ENCODE results near the gene MCTP1.

MCTP1 gene

GRCh38 chr5:94736498-94736897 is 548.4 kb downstream of the MCTP1 start:
- TF ChIP-seq ZFX (IDR thresholded peaks at IDR 0.05; ENCODE audit: borderline replicate concordance), result no peak
- TF ChIP-seq, protein P1, sequence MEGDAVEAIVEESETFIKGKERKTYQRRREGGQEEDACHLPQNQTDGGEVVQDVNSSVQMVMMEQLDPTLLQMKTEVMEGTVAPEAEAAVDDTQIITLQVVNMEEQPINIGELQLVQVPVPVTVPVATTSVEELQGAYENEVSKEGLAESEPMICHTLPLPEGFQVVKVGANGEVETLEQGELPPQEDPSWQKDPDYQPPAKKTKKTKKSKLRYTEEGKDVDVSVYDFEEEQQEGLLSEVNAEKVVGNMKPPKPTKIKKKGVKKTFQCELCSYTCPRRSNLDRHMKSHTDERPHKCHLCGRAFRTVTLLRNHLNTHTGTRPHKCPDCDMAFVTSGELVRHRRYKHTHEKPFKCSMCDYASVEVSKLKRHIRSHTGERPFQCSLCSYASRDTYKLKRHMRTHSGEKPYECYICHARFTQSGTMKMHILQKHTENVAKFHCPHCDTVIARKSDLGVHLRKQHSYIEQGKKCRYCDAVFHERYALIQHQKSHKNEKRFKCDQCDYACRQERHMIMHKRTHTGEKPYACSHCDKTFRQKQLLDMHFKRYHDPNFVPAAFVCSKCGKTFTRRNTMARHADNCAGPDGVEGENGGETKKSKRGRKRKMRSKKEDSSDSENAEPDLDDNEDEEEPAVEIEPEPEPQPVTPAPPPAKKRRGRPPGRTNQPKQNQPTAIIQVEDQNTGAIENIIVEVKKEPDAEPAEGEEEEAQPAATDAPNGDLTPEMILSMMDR (IDR thresholded peaks at IDR 0.05), result no peak
- H3K27ac ChIP-seq, result no peak overlapping the region

DNA sequence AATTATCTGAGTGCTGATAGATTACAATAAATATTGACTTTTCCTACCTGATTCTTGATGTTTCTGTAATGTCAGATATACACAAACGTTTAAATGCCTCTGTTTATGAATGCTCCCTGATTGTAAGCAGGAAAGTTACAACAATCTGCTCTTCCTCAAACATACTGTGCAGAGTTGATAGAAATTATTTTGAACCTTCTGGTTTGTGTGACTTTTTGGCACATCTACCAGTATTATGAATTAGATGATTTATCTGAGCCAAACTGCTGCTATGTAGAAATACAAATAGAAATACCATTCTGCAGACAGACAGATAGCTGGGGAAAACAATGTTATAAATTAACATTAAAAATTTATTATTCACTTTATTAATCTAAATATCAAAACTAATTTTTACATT is 553.4 kb downstream of the MCTP1 start:
- TF ChIP-seq, protein P1 (IDR thresholded peaks at IDR 0.05), result no peak
- TF ChIP-seq ZFX (IDR thresholded peaks at IDR 0.05; ENCODE audit: borderline replicate concordance), result no peak
- H3K27ac ChIP-seq, result no peak overlapping the region

GRCh38 chr5:94725142-94725541 is 559.8 kb downstream of the MCTP1 start:
- H3K27ac ChIP-seq, result no peak overlapping the region
- TF ChIP-seq, protein P1 (IDR thresholded peaks at IDR 0.05), result no peak
- no peak for TF ChIP-seq ZFX (IDR thresholded peaks at IDR 0.05; ENCODE audit: borderline replicate concordance)

GRCh38 chr5:94715768-94716167 is 569.1 kb downstream of the MCTP1 start:
- H3K27ac ChIP-seq, result no peak overlapping the region
- TF ChIP-seq ZFX (IDR thresholded peaks at IDR 0.05; ENCODE audit: borderline replicate concordance), result no peak
- TF ChIP-seq, protein P1 (IDR thresholded peaks at IDR 0.05), result no peak

GRCh38 chr5:94711785-94712184 is 573.1 kb downstream of the MCTP1 start:
- H3K27ac ChIP-seq, result no peak overlapping the region
- no peak for TF ChIP-seq ZFX (IDR thresholded peaks at IDR 0.05; ENCODE audit: borderline replicate concordance)
- TF ChIP-seq, protein P1 (IDR thresholded peaks at IDR 0.05), result no peak

DNA sequence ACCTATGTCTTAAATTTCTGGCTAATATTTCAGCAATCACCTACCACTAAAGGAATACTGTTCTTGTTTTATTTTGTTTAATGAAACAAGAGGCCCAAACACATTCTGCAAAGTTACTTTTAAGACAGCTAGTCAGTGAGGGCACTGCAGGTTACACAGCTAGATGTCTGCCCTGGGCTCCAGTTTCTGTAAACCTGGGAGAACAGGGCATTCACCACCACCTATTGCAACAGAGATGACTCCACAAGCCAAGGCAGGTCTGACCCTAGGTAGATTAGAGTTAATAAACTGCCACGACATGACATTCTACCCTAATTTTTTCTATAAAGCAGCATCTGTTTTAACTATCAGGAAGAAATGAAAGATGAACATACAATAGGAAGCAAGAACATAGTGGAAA is 575.6 kb downstream of the MCTP1 start:
- H3K27ac ChIP-seq, result no peak overlapping the region
- TF ChIP-seq, protein P1 (IDR thresholded peaks at IDR 0.05), result no peak
- TF ChIP-seq ZFX (IDR thresholded peaks at IDR 0.05; ENCODE audit: borderline replicate concordance), result no peak

DNA sequence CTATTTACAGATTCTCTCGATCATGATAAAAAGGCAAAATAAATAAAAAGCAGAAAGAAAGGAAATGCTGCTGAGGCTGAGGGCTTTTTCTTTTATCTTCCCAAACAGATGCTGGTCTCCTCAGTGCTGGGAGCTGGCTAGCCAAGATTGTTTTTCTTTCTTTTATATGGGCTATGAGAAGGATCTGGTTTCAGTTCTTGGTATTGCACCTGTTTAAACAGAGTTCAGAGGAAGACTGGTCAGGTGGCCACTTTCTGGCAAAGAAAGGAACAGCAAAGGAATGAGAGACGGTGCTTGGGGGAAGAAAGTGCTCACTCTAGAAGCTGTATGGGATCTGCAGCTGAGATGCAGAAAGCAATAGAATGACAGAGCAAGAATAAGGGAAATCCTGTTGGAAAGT is 577.5 kb downstream of the MCTP1 start:
- H3K27ac ChIP-seq, result no peak overlapping the region
- TF ChIP-seq ZFX (IDR thresholded peaks at IDR 0.05; ENCODE audit: borderline replicate concordance), result no peak
- TF ChIP-seq, protein P1 (IDR thresholded peaks at IDR 0.05), result no peak
